Adrenal gland (tissue), 5 donors: ENCODE measurements around the gene MRFAP1.

Source experiments
- CTCF ChIP-seq, 6 experiments: fragments of 450-650 bp in 4 of 6; fragments of 200-600 bp in 2 of 6; sonication (generic) in 1 of 6; IDR thresholded peaks; 1 replicate in 5 of 6; 2 replicates in 1 of 6; pipeline versions ENCODE4 v1.5.1 to v1.8.0; 2016 to 2021; ENCODE audit warnings: antibody characterized with exemption in 6 of 6, mild to moderate bottlenecking in 2 of 6, moderate library complexity in 1 of 6
- POLR2A ChIP-seq, 2 donors: fragments of 450-650 bp; IDR thresholded peaks; one replicate each; pipeline ENCODE4 v1.6.1; 2017; ENCODE audit warnings: antibody characterized with exemption in 2 of 2, mild to moderate bottlenecking in 2 of 2, moderate library complexity in 1 of 2
- donor health status: DM: no; HTN: no; CAD: no.

GRCh38 chr4:6676722-6677558 is 36.5 kb downstream of the MRFAP1 start:
- TF ChIP-seq CTCF (IDR thresholded peaks at IDR 0.05) (no peak), POLR2A (IDR thresholded peaks at IDR 0.05) (no peak)
